Amygdala (tissue), 56 donors: Measurements from ENCODE around the gene CYFIP1.
A peak's percentile ranks its signal among the peaks of the same experiment; 100 is the strongest.

Experiments used
- DNase-seq, 56 donors: peaks; one replicate each; lab custom pipeline; 2025; lab: John Stamatoyannopoulos, UW

The CYFIP1 gene

GRCh38 chr15:22838292-22839042 is 141.7 kb downstream of the CYFIP1 start, which contains the start of gene NIPA2:
NIPA2 (plus strand) TSS chr15:22838666; CDS start chr15:22851732, 13,066 bp downstream.
- peak; percentile 65 to 99 (median 95) for DNase-seq

- DNase-seq, result peak in 1 of 56 donors; percentile 14
Observed at GRCh38 chr15:22831473-22831872, 148.7 kb downstream of the CYFIP1 start.

GRCh38 chr15:22827125-22827524 is 153.0 kb downstream of the CYFIP1 start:
- DNase-seq, result no peak

GRCh38 chr15:22823495-22824128 is 156.6 kb downstream of the CYFIP1 start:
- DNase-seq, result no peak

GRCh38 chr15:22819651-22820050 is 160.5 kb downstream of the CYFIP1 start:
- no peak for DNase-seq
